ENCODE results near the gene SYTL3.

DNA sequence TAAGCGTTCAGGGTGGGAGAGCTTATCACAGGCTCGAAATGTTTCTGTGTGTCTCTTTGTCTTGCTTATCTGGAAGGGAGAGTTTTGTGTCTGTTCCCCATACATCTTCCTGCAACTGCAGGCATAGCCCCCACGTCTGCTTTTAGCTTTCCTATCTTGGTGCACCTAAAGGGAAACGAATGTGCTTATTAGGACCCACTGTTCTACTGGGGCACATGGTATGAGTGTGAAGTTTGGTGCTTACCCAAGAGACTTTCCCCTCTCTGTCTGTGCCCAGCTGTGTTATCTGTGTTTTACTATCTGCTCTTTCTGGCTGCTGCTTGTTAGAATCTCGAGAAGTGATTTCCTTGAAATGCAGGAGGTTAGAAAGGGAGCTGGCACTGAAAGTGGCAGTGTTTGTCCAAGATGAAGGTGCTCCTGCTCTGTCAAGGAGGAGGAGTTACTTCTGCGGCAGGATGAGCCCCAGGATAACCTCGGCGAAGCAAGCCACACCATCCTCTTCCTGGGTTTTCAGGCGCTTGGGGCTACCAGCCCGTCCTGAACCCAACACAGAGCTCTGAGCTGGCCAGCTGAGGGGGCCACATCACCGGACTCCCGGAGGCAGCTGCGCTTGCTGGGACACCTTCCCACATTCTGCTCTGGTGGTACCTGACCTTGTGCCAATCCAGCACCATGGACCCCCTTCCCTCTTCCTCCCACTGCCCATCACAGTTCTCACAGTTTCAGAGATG, 28.7 kb upstream of the SYTL3 start:
- TF ChIP-seq, protein P1, sequence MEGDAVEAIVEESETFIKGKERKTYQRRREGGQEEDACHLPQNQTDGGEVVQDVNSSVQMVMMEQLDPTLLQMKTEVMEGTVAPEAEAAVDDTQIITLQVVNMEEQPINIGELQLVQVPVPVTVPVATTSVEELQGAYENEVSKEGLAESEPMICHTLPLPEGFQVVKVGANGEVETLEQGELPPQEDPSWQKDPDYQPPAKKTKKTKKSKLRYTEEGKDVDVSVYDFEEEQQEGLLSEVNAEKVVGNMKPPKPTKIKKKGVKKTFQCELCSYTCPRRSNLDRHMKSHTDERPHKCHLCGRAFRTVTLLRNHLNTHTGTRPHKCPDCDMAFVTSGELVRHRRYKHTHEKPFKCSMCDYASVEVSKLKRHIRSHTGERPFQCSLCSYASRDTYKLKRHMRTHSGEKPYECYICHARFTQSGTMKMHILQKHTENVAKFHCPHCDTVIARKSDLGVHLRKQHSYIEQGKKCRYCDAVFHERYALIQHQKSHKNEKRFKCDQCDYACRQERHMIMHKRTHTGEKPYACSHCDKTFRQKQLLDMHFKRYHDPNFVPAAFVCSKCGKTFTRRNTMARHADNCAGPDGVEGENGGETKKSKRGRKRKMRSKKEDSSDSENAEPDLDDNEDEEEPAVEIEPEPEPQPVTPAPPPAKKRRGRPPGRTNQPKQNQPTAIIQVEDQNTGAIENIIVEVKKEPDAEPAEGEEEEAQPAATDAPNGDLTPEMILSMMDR (IDR thresholded peaks at IDR 0.05; ENCODE audit: low read depth, low read length, poor library complexity, severe bottlenecking), result no peak
- TF ChIP-seq EZH2phosphoT487 (IDR thresholded peaks at IDR 0.05; ENCODE audit: borderline replicate concordance, low read length), result no peak

Data from DOHH2 (cell line).